Suppressor macrophage treated with lipopolysaccharide for 4 hours (primary cell): Measurements from ENCODE around the gene SOBP.
"Not testable (repeated sequence)": the region's sequence is repeated elsewhere in the genome, so short reads cannot be mapped to it uniquely, and the experiment has no call there.

Experiments
- DNase-seq: peaks from one replicate; pipeline ENCODE4 v3.0.0-alpha.2; 2020

Gene SOBP

GRCh38 chr6:107488875-107489635 is 862 bp upstream of the SOBP start:
- DNase-seq = no peak

GRCh38 chr6:107490566-107491137 is 735 bp downstream of the SOBP start:
- no peak for DNase-seq

GRCh38 chr6:107491138-107491609 is 1.3 kb downstream of the SOBP start:
- DNase-seq = no peak

- no peak for DNase-seq
These were observed 2.1 kb downstream of the SOBP start for GRCh38 chr6:107491760-107492660.

GRCh38 chr6:107493158-107494057 is 3.5 kb downstream of the SOBP start:
- DNase-seq = peak; percentile 49

GRCh38 chr6:107495196-107495643 is 5.3 kb downstream of the SOBP start:
- DNase-seq = no peak

- DNase-seq = no peak
These were observed 6.1 kb downstream of the SOBP start for GRCh38 chr6:107495971-107496370.

GRCh38 chr6:107496892-107497684 is 7.2 kb downstream of the SOBP start:
- DNase-seq = no peak

GRCh38 chr6:107504270-107505026 is 14.5 kb downstream of the SOBP start:
- DNase-seq = no peak

- no peak for DNase-seq
These were observed 16.2 kb downstream of the SOBP start for GRCh38 chr6:107506145-107506544.

GRCh38 chr6:107509506-107509905 is 19.6 kb downstream of the SOBP start:
- DNase-seq = no peak

GRCh38 chr6:107510108-107510507 is 20.2 kb downstream of the SOBP start:
- DNase-seq = no peak

- no peak for DNase-seq
These were observed 21.6 kb downstream of the SOBP start for GRCh38 chr6:107511511-107511993.

- no peak for DNase-seq
These were observed 23.3 kb downstream of the SOBP start for GRCh38 chr6:107513214-107513613.

GRCh38 chr6:107515955-107516354 is 26.0 kb downstream of the SOBP start:
- DNase-seq = no peak

- no peak for DNase-seq
These were observed 27.4 kb downstream of the SOBP start for GRCh38 chr6:107517274-107517673.

- DNase-seq = not testable (repeated sequence)
These were observed 29.3 kb downstream of the SOBP start for GRCh38 chr6:107519224-107519623.

- not testable (repeated sequence) for DNase-seq
These were observed 30.8 kb downstream of the SOBP start for GRCh38 chr6:107520706-107521105.

GRCh38 chr6:107523054-107523791 is 33.3 kb downstream of the SOBP start:
- DNase-seq = no peak

GRCh38 chr6:107523794-107524193 is 33.9 kb downstream of the SOBP start:
- no peak for DNase-seq
